ENCODE data around the gene GSS. TPM values are rescaled to one million over a fixed set of nuclear protein-coding genes. Genes with fewer than 3 reads are reported as not detected.
"Not testable (repeated sequence)": the region's sequence is repeated elsewhere in the genome, so short reads cannot be mapped to it uniquely, and the experiment has no call there.

GSS gene
- total and polyA plus RNA-seq, 9 donors: 26.1 to 34.0 (median 29.5) TPM

DNA sequence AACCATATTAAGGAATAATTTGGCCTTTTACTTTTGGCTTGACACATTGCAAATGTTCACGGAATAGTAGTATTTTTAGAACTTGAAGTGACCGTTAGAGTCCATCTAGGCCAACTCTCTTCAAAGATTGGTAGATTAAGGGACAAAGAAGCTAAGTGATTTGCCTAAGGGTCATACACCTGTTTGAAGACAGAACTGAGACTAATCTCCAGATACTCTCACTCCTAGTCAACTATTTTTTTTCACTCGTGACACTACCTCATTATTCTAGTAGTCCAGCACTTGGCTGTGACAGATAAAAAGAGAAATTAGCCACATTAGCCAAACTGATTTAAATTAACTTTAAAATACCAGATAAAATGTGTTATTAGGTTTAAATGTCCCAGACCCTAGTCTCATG, 68.6 kb downstream of the GSS start:
- H3K36me3 ChIP-seq (ENCODE audit: control insufficient read depth, insufficient read depth, low read length): peaks cover 15% of the 10 kb centered on the region
- no CpG with 5 or more reads among the region's 3 CpGs for WGBS (ENCODE audit: insufficient coverage)
- H3K9me3 ChIP-seq (replicated peaks; ENCODE audit: control insufficient read depth, low read depth, low read length): no peaks in the 10 kb centered on the region
- no peaks in the 10 kb centered on the region for H3K4me1 ChIP-seq (ENCODE audit: control insufficient read depth, insufficient read depth, low read length)
- DNase-seq: no peak
- no peak overlapping the region for H3K27ac ChIP-seq (ENCODE audit: low read length)
- H3K27me3 ChIP-seq (ENCODE audit: control insufficient read depth, insufficient read depth, low read length): no peaks in the 10 kb centered on the region
- no peak overlapping the region for H3K4me3 ChIP-seq (ENCODE audit: low read length)

DNA sequence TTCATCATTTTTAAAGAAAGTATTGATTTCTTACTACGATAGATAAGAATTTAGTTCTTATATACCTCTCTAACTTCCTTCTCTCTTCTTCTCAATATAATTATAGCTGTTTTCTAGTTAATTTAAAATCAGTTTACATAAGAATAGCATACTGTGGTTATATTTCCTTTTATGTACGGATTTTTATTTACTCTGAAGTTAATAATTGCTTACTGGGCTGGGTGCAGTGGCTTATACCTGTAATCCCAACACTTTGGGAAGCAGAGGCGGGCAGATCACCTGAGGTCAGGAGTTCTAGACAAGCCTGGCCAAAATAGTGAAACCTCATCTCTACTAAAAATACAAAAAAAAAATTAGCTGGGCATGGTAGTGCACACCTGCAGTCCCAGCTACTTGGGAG, 69.5 kb downstream of the GSS start:
- Histone ChIP-seq H3K4me1 (ENCODE audit: control insufficient read depth, insufficient read depth, low read length) (no peaks in the 10 kb centered on the region), H3K4me3 (ENCODE audit: low read length) (no peak overlapping the region), H3K27ac (ENCODE audit: low read length) (no peak overlapping the region), H3K9me3 (replicated peaks; ENCODE audit: control insufficient read depth, low read depth, low read length) (no peaks in the 10 kb centered on the region), H3K27me3 (ENCODE audit: control insufficient read depth, insufficient read depth, low read length) (no peaks in the 10 kb centered on the region), H3K36me3 (ENCODE audit: control insufficient read depth, insufficient read depth, low read length) (peaks cover 15% of the 10 kb centered on the region)
- WGBS (ENCODE audit: insufficient coverage): no CpG with 5 or more reads among the region's 3 CpGs
- DNase-seq: no peak

- Histone ChIP-seq H3K36me3 (ENCODE audit: control insufficient read depth, insufficient read depth, low read length) (peaks cover 15% of the 10 kb centered on the region), H3K4me1 (ENCODE audit: control insufficient read depth, insufficient read depth, low read length) (no peaks in the 10 kb centered on the region), H3K4me3 (ENCODE audit: low read length) (no peak overlapping the region), H3K27me3 (ENCODE audit: control insufficient read depth, insufficient read depth, low read length) (no peaks in the 10 kb centered on the region), H3K9me3 (replicated peaks; ENCODE audit: control insufficient read depth, low read depth, low read length) (no peaks in the 10 kb centered on the region), H3K27ac (ENCODE audit: low read length) (no peak overlapping the region)
- no CpG with 5 or more reads among the region's 1 CpG for WGBS (ENCODE audit: insufficient coverage)
- no peak for DNase-seq
Measured at GRCh38 chr20:34884260-34884659, 71.3 kb downstream of the GSS start.

- 80% methylated on average over 1 of the region's 4 CpGs for WGBS (ENCODE audit: insufficient coverage)
- no peak overlapping the region for H3K27ac ChIP-seq (ENCODE audit: low read length)
- H3K4me3 ChIP-seq (ENCODE audit: low read length): no peak overlapping the region
- H3K27me3 ChIP-seq (ENCODE audit: control insufficient read depth, insufficient read depth, low read length): no peaks in the 10 kb centered on the region
- no peaks in the 10 kb centered on the region for H3K4me1 ChIP-seq (ENCODE audit: control insufficient read depth, insufficient read depth, low read length)
- peaks cover 15% of the 10 kb centered on the region for H3K36me3 ChIP-seq (ENCODE audit: control insufficient read depth, insufficient read depth, low read length)
- DNase-seq: no peak
- no peaks in the 10 kb centered on the region for H3K9me3 ChIP-seq (replicated peaks; ENCODE audit: control insufficient read depth, low read depth, low read length)
Measured at GRCh38 chr20:34883809-34884208, 71.8 kb downstream of the GSS start.

DNA sequence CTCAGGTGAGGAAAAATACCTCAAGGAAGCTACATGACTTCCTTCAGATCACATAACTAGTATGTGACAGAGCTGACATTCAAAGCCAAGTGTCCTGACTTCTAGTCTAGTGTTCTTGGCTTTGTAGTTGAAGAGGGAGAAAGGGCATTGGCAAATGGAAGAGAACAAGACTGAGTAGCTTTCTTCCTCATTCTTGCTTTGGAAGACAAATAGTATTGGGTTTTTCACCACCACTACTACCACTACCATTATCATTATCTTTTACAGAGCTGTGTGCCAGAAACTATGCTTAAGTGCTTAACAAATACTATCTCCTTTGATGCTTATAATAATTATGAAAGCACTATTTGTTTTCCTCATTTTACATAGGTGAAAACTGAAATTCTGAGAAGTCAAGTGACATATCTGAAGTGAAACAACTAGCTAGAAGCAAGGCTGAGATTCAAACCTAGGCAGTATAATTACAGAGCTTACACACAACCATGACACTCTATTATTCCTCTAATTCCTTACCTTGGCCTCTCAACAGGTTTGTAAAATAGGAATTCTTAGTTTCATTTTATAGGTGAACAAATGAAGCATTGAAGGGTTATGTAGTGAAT, 72.4 kb downstream of the GSS start:
- Histone ChIP-seq H3K4me1 (ENCODE audit: control insufficient read depth, insufficient read depth, low read length) (no peaks in the 10 kb centered on the region), H3K27ac (ENCODE audit: low read length) (no peak overlapping the region), H3K9me3 (replicated peaks; ENCODE audit: control insufficient read depth, low read depth, low read length) (no peaks in the 10 kb centered on the region), H3K27me3 (ENCODE audit: control insufficient read depth, insufficient read depth, low read length) (no peaks in the 10 kb centered on the region), H3K4me3 (ENCODE audit: low read length) (no peak overlapping the region), H3K36me3 (ENCODE audit: control insufficient read depth, insufficient read depth, low read length) (peaks cover 15% of the 10 kb centered on the region)
- no peak for DNase-seq

GRCh38 chr20:34881689-34882088, 73.9 kb downstream of the GSS start:
- no peak overlapping the region for H3K4me3 ChIP-seq (ENCODE audit: low read length)
- H3K9me3 ChIP-seq (replicated peaks; ENCODE audit: control insufficient read depth, low read depth, low read length): no peaks in the 10 kb centered on the region
- no peak for DNase-seq
- H3K4me1 ChIP-seq (ENCODE audit: control insufficient read depth, insufficient read depth, low read length): peaks cover 3% of the 10 kb centered on the region
- H3K27me3 ChIP-seq (ENCODE audit: control insufficient read depth, insufficient read depth, low read length): no peaks in the 10 kb centered on the region
- no peak overlapping the region for H3K27ac ChIP-seq (ENCODE audit: low read length)
- WGBS (ENCODE audit: insufficient coverage): 75% methylated on average over 1 of the region's 2 CpGs
- H3K36me3 ChIP-seq (ENCODE audit: control insufficient read depth, insufficient read depth, low read length): peaks cover 15% of the 10 kb centered on the region

DNA sequence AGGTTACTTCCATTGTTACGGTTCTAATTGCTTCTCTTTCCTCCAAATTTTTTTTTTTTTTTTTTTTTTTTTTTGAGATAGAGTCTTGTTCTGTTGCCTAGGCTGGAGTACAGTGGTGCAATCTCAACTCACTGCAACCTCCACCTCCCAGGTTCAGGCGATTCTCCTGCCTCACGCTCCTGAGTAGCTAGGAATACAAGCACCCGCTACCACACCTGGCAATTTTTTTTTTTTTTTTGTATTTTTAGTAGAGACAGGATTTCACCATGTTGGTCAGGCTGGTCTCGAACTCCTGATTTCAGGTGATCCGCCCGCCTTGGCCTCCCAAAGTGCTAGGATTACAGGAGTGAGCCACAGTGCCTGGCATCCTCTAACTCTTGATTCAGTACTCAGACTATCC, 74.6 kb downstream of the GSS start:
- H3K27ac ChIP-seq (ENCODE audit: low read length); H3K4me1 ChIP-seq (ENCODE audit: control insufficient read depth, insufficient read depth, low read length): not testable (repeated sequence)
- peaks cover 15% of the 10 kb centered on the region for H3K36me3 ChIP-seq (ENCODE audit: control insufficient read depth, insufficient read depth, low read length)

DNA sequence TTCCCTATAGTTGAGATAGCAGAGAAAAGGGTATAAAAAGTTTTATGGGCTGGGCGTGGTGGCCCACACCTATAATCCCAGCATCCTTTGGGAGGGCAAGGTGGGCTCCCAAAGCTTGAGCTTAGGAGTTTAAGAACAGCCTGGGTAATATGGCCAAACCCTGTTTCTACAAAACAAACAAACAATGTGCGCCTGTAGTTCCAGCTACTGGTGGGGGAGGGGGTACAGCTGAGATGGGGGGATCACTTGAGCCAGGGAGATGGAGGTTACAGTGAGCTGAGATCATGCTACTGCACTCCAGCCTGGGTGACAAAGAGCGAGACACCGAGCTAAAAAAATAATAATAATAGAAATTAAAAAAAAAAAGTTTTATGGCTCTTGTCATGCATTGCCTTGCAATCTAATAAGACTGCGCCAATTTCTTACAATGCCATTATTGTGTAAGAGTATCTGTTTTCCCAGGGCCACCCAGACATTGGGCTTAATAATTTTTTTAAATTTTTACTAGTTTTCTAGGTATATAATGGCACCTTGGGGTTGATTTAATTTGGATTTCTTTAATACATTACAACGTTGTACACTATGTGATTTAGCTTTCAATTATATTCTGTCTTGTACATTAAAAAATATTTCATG, 75.3 kb downstream of the GSS start:
- peaks cover 8% of the 10 kb centered on the region for H3K4me1 ChIP-seq (ENCODE audit: control insufficient read depth, insufficient read depth, low read length)

More for the DNA sequence above, 74.6 kb downstream of the GSS start:
- WGBS (ENCODE audit: insufficient coverage): no CpG with 5 or more reads among the region's 7 CpGs
- H3K27me3 ChIP-seq (ENCODE audit: control insufficient read depth, insufficient read depth, low read length); DNase-seq; H3K4me3 ChIP-seq (ENCODE audit: low read length); H3K9me3 ChIP-seq (replicated peaks; ENCODE audit: control insufficient read depth, low read depth, low read length): not testable (repeated sequence)

More for the DNA sequence above, 75.3 kb downstream of the GSS start:
- Histone ChIP-seq H3K4me3 (ENCODE audit: low read length) (no peak overlapping the region), H3K36me3 (ENCODE audit: control insufficient read depth, insufficient read depth, low read length) (peaks cover 15% of the 10 kb centered on the region), H3K27me3 (ENCODE audit: control insufficient read depth, insufficient read depth, low read length) (no peaks in the 10 kb centered on the region), H3K9me3 (replicated peaks; ENCODE audit: control insufficient read depth, low read depth, low read length) (no peaks in the 10 kb centered on the region), H3K27ac (ENCODE audit: low read length) (no peak overlapping the region)
- WGBS (ENCODE audit: insufficient coverage): no CpG with 5 or more reads among the region's 6 CpGs
- DNase-seq: no peak

Other genes starting within 250 kb of the GSS start
- gene NCOA6, start 130.2 kb downstream of the GSS start, total RNA-seq: 11.3 TPM
- 10 to 100 TPM; 23.1 to 30.0 (median 27.2) TPM for gene NCOA6, start 130.2 kb downstream of the GSS start, polyA plus RNA-seq (ENCODE audit: insufficient read depth in 1 of 8, insufficient read length in 8 of 8, low replicate concordance in 1 of 8)
- gene GGT7, start 83.0 kb downstream of the GSS start, total RNA-seq: 4.5 TPM
- 10 to 100 TPM; 13.3 to 24.7 (median 17.1) TPM for gene GGT7, start 83.0 kb downstream of the GSS start, polyA plus RNA-seq (ENCODE audit: insufficient read depth in 1 of 8, insufficient read length in 8 of 8, low replicate concordance in 1 of 8)
- 39.1 TPM for gene ACSS2, start 79.2 kb downstream of the GSS start, total RNA-seq
- 10 to 100 TPM; 41.3 to 61.4 (median 50.6) TPM for gene ACSS2, start 79.2 kb downstream of the GSS start, polyA plus RNA-seq (ENCODE audit: insufficient read depth in 1 of 8, insufficient read length in 8 of 8, low replicate concordance in 1 of 8)
- 21.7 TPM for gene MYH7B, start 62 bp upstream of the GSS start, total RNA-seq
- gene MYH7B, start 62 bp upstream of the GSS start, polyA plus RNA-seq (ENCODE audit: insufficient read depth in 1 of 8, insufficient read length in 8 of 8, low replicate concordance in 1 of 8): 100 to 1,000 TPM in 2 of 8 donors, 10 to 100 TPM in 6; 62.6 to 138 (median 79.1) TPM
- gene TRPC4AP, start 137.0 kb upstream of the GSS start, total RNA-seq: 28.6 TPM
- 10 to 100 TPM; 46.6 to 61.0 (median 56.7) TPM for gene TRPC4AP, start 137.0 kb upstream of the GSS start, polyA plus RNA-seq (ENCODE audit: insufficient read depth in 1 of 8, insufficient read length in 8 of 8, low replicate concordance in 1 of 8)
- 9.4 TPM for gene EDEM2, start 191.5 kb upstream of the GSS start, total RNA-seq
- 10 to 100 TPM in 3 of 8 donors, 1 to 10 TPM in 5; 7.4 to 10.8 (median 9.5) TPM for gene EDEM2, start 191.5 kb upstream of the GSS start, polyA plus RNA-seq (ENCODE audit: insufficient read depth in 1 of 8, insufficient read length in 8 of 8, low replicate concordance in 1 of 8)
- 51.9 TPM for gene PROCR, start 216.3 kb upstream of the GSS start, total RNA-seq
- 10 to 100 TPM; 31.1 to 51.3 (median 44.0) TPM for gene PROCR, start 216.3 kb upstream of the GSS start, polyA plus RNA-seq (ENCODE audit: insufficient read depth in 1 of 8, insufficient read length in 8 of 8, low replicate concordance in 1 of 8)

Measured in muscle of leg (tissue), 11 donors.